HuH-7.5 (cell line): ENCODE data around the gene VSTM2L.

ENCODE experiments used
- DNase-seq: peaks from one replicate; pipeline ENCODE4 v3.0.0; 2011; ENCODE audit warnings: low spot score

The VSTM2L gene

GRCh38 chr20:37878835-37879599 is 23.9 kb upstream of the VSTM2L start:
- DNase-seq: no peak

GRCh38 chr20:37879843-37880242 is 23.1 kb upstream of the VSTM2L start:
- DNase-seq: no peak

GRCh38 chr20:37880726-37881591 is 22.0 kb upstream of the VSTM2L start:
- DNase-seq: no peak

- DNase-seq: no peak
These were observed 21.2 kb upstream of the VSTM2L start for GRCh38 chr20:37881601-37882343.

GRCh38 chr20:37882961-37883712 is 19.8 kb upstream of the VSTM2L start:
- DNase-seq: no peak

GRCh38 chr20:37885042-37885441 is 17.9 kb upstream of the VSTM2L start:
- no peak for DNase-seq

GRCh38 chr20:37885593-37886503 is 17.1 kb upstream of the VSTM2L start:
- no peak for DNase-seq

GRCh38 chr20:37886851-37887297 is 16.1 kb upstream of the VSTM2L start:
- no peak for DNase-seq

- DNase-seq: no peak
These were observed 14.3 kb upstream of the VSTM2L start for GRCh38 chr20:37888641-37889040.

GRCh38 chr20:37890108-37890507 is 12.8 kb upstream of the VSTM2L start:
- no peak for DNase-seq

- no peak for DNase-seq
These were observed 12.3 kb upstream of the VSTM2L start for GRCh38 chr20:37890643-37891042.

- DNase-seq: no peak
These were observed 10.9 kb upstream of the VSTM2L start for GRCh38 chr20:37892001-37892400.

GRCh38 chr20:37893566-37894241 is 9.2 kb upstream of the VSTM2L start:
- DNase-seq: no peak

GRCh38 chr20:37894454-37894853 is 8.5 kb upstream of the VSTM2L start:
- DNase-seq: no peak

GRCh38 chr20:37895166-37895565 is 7.8 kb upstream of the VSTM2L start:
- no peak for DNase-seq

GRCh38 chr20:37896932-37897548 is 5.9 kb upstream of the VSTM2L start:
- DNase-seq: no peak

GRCh38 chr20:37898233-37899104 is 4.5 kb upstream of the VSTM2L start:
- DNase-seq: no peak
